ENCODE measurements around the gene RNASEH2C. TPM values are rescaled to one million over a fixed set of nuclear protein-coding genes. Genes with fewer than 3 reads are reported as not detected.

Gene RNASEH2C
- total and polyA plus RNA-seq, 2 of the 13 experiments (the other 11 are each of a cell fraction or from before 2014, with no cell fraction given) = 27.4 to 50.9 TPM

DNA sequence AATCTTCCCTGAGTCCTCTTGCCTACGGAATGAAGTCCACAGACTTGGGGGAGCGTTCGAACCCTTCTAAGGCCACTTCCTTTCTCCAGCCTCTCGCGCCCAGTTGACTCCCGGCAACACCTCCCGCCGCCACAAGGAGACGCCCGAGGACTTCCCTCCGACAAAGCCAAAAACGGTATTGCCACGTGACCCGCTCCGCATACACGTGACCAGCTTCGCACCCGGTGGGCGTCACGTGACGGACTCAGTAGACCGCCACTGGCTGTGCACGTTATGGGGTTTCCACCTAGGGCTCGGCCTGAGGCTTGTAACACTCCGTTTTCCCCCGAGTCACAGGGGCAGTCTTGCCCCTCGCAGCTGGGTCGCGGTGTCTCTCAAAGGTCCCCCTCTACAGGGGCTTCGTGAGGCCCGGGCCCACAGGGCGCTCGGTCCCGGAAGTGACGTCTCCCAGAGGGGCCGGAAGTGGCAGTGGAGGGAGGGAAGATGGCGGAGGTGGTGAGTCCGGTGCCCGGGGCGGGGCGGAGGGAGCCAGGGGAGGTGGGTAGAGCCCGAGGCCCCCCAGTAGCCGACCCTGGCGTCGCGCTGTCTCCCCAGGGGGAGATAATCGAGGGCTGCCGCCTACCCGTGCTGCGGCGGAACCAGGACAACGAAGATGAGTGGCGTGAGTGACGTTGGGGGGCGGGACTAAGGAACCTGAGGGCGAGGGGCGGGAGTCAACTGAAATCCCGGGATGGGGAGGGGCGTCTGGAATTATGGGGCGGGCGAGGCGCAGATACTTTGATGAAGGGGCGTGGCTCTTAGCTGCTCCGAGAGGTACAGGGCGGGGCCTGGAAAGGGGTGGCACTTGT lies 8.6 kb downstream of the RNASEH2C start, which contains the start of gene KAT5 (continued):
- TF ChIP-seq HCFC1 (IDR thresholded peaks at IDR 0.05; ENCODE audit: low read depth, low read length) (peak; percentile 48; the same call in 1 of the 2 replicates), KDM2A (CRISPR knock-in tag; IDR thresholded peaks at IDR 0.05; ENCODE audit: borderline replicate concordance, low read depth) (peak; percentile 89), ZNF704 (CRISPR knock-in tag; IDR thresholded peaks at IDR 0.05; ENCODE audit: borderline replicate concordance) (peak; percentile 91), ZFP36L1 (CRISPR knock-in tag; IDR thresholded peaks at IDR 0.05) (peak; percentile 99), WIZ (CRISPR knock-in tag; IDR thresholded peaks at IDR 0.05) (0 out of 2 replicates have a peak, but pooled peaks have one; percentile 87), SUZ12 (IDR thresholded peaks at IDR 0.05; ENCODE audit: low read depth, low read length) (no peak), ZGPAT (CRISPR knock-in tag; IDR thresholded peaks at IDR 0.05) (peak; percentile 96), TCF7L2 (IDR thresholded peaks at IDR 0.05; ENCODE audit: low read depth, low read length) (no peak), RFX1 (IDR thresholded peaks at IDR 0.05) (no peak), TGIF2 (CRISPR knock-in tag; IDR thresholded peaks at IDR 0.05) (peak; percentile 91), ZNF792 (CRISPR knock-in tag; IDR thresholded peaks at IDR 0.05) (peak; percentile 97), ZNF550 (CRISPR knock-in tag; IDR thresholded peaks at IDR 0.05; ENCODE audit: borderline replicate concordance) (peak; percentile 98; the same call in 1 of the 2 replicates), ZNF790 (CRISPR knock-in tag; IDR thresholded peaks at IDR 0.05; ENCODE audit: borderline replicate concordance) (peak; percentile 86; the same call in 1 of the 2 replicates), ZNF235 (CRISPR knock-in tag; IDR thresholded peaks at IDR 0.05; ENCODE audit: borderline replicate concordance) (peak; percentile 97; the same call in 1 of the 2 replicates), SSRP1 (CRISPR knock-in tag; IDR thresholded peaks at IDR 0.05) (peak; percentile 22; the same call in 1 of the 2 replicates), CREB1 (IDR thresholded peaks at IDR 0.05) (peak; percentile 95), CREB1 (CRISPR knock-in tag; IDR thresholded peaks at IDR 0.05) (peak; percentile 100), ZNF772 (CRISPR knock-in tag; IDR thresholded peaks at IDR 0.05) (no peak; the same call in none of the 2 replicates), HNRNPH1 (optimal IDR thresholded peaks at IDR 0.05; ENCODE audit: low read depth, low read length) (peak; percentile 94), KLF9 (CRISPR knock-in tag; IDR thresholded peaks at IDR 0.05; ENCODE audit: low read depth) (peak; percentile 86; the same call in 1 of the 2 replicates), ZNF12 (CRISPR knock-in tag; IDR thresholded peaks at IDR 0.05) (peak; percentile 71; the same call in 1 of the 2 replicates), KLF13 (CRISPR knock-in tag; IDR thresholded peaks at IDR 0.05) (peak; percentile 86; the same call in 1 of the 2 replicates), NRL (CRISPR knock-in tag; IDR thresholded peaks at IDR 0.05; ENCODE audit: borderline replicate concordance) (peak; percentile 99), DNMT3B (CRISPR knock-in tag; conservative IDR thresholded peaks at IDR 0.05) (peak; percentile 94; the same call in 1 of the 2 replicates), GTF2F1 (IDR thresholded peaks at IDR 0.05; ENCODE audit: low read length) (peak; percentile 84; the same call in 1 of the 2 replicates), PITX1 (CRISPR knock-in tag; IDR thresholded peaks at IDR 0.05) (peak; percentile 83), ZNF879 (CRISPR knock-in tag; IDR thresholded peaks at IDR 0.05) (peak; percentile 97), ELF4 (CRISPR knock-in tag; IDR thresholded peaks at IDR 0.05; ENCODE audit: borderline replicate concordance) (peak; percentile 76; the same call in 1 of the 2 replicates), RAD51 (IDR thresholded peaks at IDR 0.05; ENCODE audit: borderline replicate concordance) (peak; percentile 100), TEAD2 (CRISPR knock-in tag; IDR thresholded peaks at IDR 0.05) (peak; percentile 20; the same call in 1 of the 2 replicates)
